A549 (cell line): ENCODE results near the gene CTNNA1. TPM values are rescaled to one million over a fixed set of nuclear protein-coding genes. Genes with fewer than 3 reads are reported as not detected.

ENCODE experiments used
- ATAC-seq, 2 experiments: fragments of 200-7000 bp in 1 of 2; fragments of >200 bp in 1 of 2; cut with Nextera tagmentation in 1 of 2; cut with Tn5 transposase in 1 of 2; 3 replicates each; pipeline versions ENCODE4 v1.8.0 to v1.9.1; 2018 to 2020; ENCODE audit warnings: mild to moderate bottlenecking in 1 of 2, moderate library complexity in 1 of 2
- CTCF ChIA-PET: fragments of 300-600 bp; sonication (Branson Sonifier 250); formaldehyde crosslinking; extraction: SDS; loops from one replicate; lab custom pipeline; 2021; ENCODE audit warnings: antibody characterized with exemption, inconsistent platforms; lab: Yijun Ruan, JAX
- POLR2A ChIA-PET: fragments of 350-600 bp; formaldehyde crosslinking; extraction: SDS; loops from one replicate; lab custom pipeline; 2021; ENCODE audit warnings: antibody characterized with exemption, inconsistent platforms; lab: Yijun Ruan, JAX
- DNase-seq, 2 experiments: peaks; one replicate each; pipeline versions ENCODE4 v3.0.0 to v3.0.0-alpha.2; 2011 to 2016; ENCODE audit warnings: low read depth in 1 of 2, low spot score in 1 of 2
- FAIRE-seq: peaks from 2 replicates; lab custom pipeline; 2011; peaks lifted over from hg19 to GRCh38; lab: Jason Lieb, UNC
- H3K27ac ChIP-seq, 2 experiments: fragments of >200 bp; sonication (Bioruptor Twin); formaldehyde crosslinking; 3 replicates each; pipeline ENCODE4 v1.5.1; 2016 to 2017
- H3K4me1 ChIP-seq: fragments of >200 bp; sonication (Bioruptor Twin); formaldehyde crosslinking; 3 replicates; pipeline ENCODE4 v1.6.1; 2016
- H3K4me2 ChIP-seq: fragments of >200 bp; sonication (Bioruptor Twin); formaldehyde crosslinking; 3 replicates; pipeline ENCODE4 v1.6.1; 2016
- H3K4me3 ChIP-seq: fragments of >200 bp; sonication (Bioruptor Twin); formaldehyde crosslinking; 3 replicates; pipeline ENCODE4 v1.5.1; 2016
- H3K9me3 ChIP-seq: fragments of >200 bp; sonication (Bioruptor Twin); formaldehyde crosslinking; 3 replicates; pipeline ENCODE4 v1.6.1; 2016
- CBX8 ChIP-seq: fragments of 200-600 bp; sonication (generic); IDR thresholded peaks from 2 replicates; pipeline ENCODE4 v1.6.1; 2016
- CEBPB ChIP-seq, 2 experiments: fragments of >200 bp in 1 of 2; sonication (Bioruptor Twin) in 1 of 2; formaldehyde crosslinking in 1 of 2; IDR thresholded peaks; 2 replicates each; pipeline ENCODE4 v1.6.1; 2012 to 2016
- EHMT2 ChIP-seq: fragments of 200-600 bp; sonication (generic); IDR thresholded peaks from 2 replicates; pipeline ENCODE4 v1.6.1; 2016; ENCODE audit warnings: antibody characterized with exemption, low read depth, mild to moderate bottlenecking, moderate library complexity
- ESRRA ChIP-seq: fragments of 150-350 bp; IDR thresholded peaks from 2 replicates; pipeline ENCODE4 v1.6.1; 2014; ENCODE audit warnings: mild to moderate bottlenecking, low read length, borderline replicate concordance
- HDAC2 ChIP-seq: fragments of 200-600 bp; sonication (generic); IDR thresholded peaks from 2 replicates; pipeline ENCODE4 v1.6.1; 2016
- HEYL ChIP-seq: fragments of 250-450 bp; sonication (Bioruptor Pico); IDR thresholded peaks from 2 replicates; pipeline ENCODE4 v1.8.0; 2021; ENCODE audit warnings: mild to moderate bottlenecking, moderate library complexity
- HMGXB4 ChIP-seq: fragments of 250-450 bp; sonication (Bioruptor Pico); IDR thresholded peaks from 2 replicates; pipeline ENCODE4 v1.5.0; 2021; ENCODE audit warnings: mild to moderate bottlenecking, moderate library complexity, borderline replicate concordance
- HOXA7 ChIP-seq: fragments of 250-450 bp; sonication (Bioruptor Pico); IDR thresholded peaks from 2 replicates; pipeline ENCODE4 v1.5.0; 2020; ENCODE audit warnings: mild to moderate bottlenecking, moderate library complexity
- JUN ChIP-seq, 2 experiments: fragments of >200 bp; sonication (Bioruptor Twin); formaldehyde crosslinking; IDR thresholded peaks; 2 replicates in 1 of 2; 3 replicates in 1 of 2; pipeline ENCODE4 v1.6.1; 2016 to 2017
- JUNB ChIP-seq: fragments of >200 bp; sonication (Bioruptor Twin); formaldehyde crosslinking; IDR thresholded peaks from 2 replicates; pipeline ENCODE4 v1.6.1; 2016
- KDM1A ChIP-seq: fragments of 200-600 bp; sonication (generic); IDR thresholded peaks from 2 replicates; pipeline ENCODE4 v1.6.1; 2016; ENCODE audit warnings: low read depth, mild to moderate bottlenecking
- MAX ChIP-seq: IDR thresholded peaks from 2 replicates; pipeline ENCODE4 v1.6.1; 2012
- NPAS2 ChIP-seq: fragments of 250-450 bp; sonication (Bioruptor Pico); IDR thresholded peaks from 2 replicates; pipeline ENCODE4 v1.8.0; 2022; ENCODE audit warnings: mild to moderate bottlenecking, moderate library complexity, borderline replicate concordance
- PHF8 ChIP-seq: fragments of 200-600 bp; sonication (generic); IDR thresholded peaks from 2 replicates; pipeline ENCODE4 v1.6.1; 2016; ENCODE audit warnings: low read depth, mild to moderate bottlenecking, antibody characterized with exemption, moderate library complexity, borderline replicate concordance
- POLR2A ChIP-seq: IDR thresholded peaks from 2 replicates; pipeline ENCODE4 v1.6.1; 2012; ENCODE audit warnings: mild to moderate bottlenecking, low read length
- POLR2AphosphoS2 ChIP-seq: conservative IDR thresholded peaks from 2 replicates; pipeline ENCODE4 v1.6.1; 2012; ENCODE audit warnings: low read length, improper control_type of control experiment, inconsistent platforms
- RAD21 ChIP-seq, 2 experiments: fragments of >200 bp in 1 of 2; sonication (Bioruptor Twin) in 1 of 2; formaldehyde crosslinking in 1 of 2; IDR thresholded peaks in 1 of 2; conservative IDR thresholded peaks in 1 of 2; 2 replicates in 1 of 2; 3 replicates in 1 of 2; pipeline ENCODE4 v1.6.1; 2012 to 2018; ENCODE audit warnings: inconsistent platforms in 1 of 2
- RCOR1 ChIP-seq: fragments of 150-350 bp; IDR thresholded peaks from 2 replicates; pipeline ENCODE4 v1.6.1; 2014; ENCODE audit warnings: antibody characterized with exemption, low read length, low read depth
- RFX5 ChIP-seq: fragments of 450-650 bp; IDR thresholded peaks from 2 replicates; pipeline ENCODE4 v1.7.1; 2014; ENCODE audit warnings: antibody characterized with exemption, mild to moderate bottlenecking, moderate library complexity
- SMC3 ChIP-seq: fragments of >200 bp; sonication (Bioruptor Twin); formaldehyde crosslinking; IDR thresholded peaks from 3 replicates; pipeline ENCODE4 v1.6.1; 2018; ENCODE audit warnings: inconsistent platforms
- USF2 ChIP-seq: fragments of 450-650 bp; IDR thresholded peaks from 2 replicates; pipeline ENCODE4 v1.6.1; 2014; ENCODE audit warnings: antibody characterized with exemption
- ZC3H11A ChIP-seq: fragments of 450-650 bp; IDR thresholded peaks from 2 replicates; pipeline ENCODE4 v1.6.1; 2014; ENCODE audit warnings: antibody characterized with exemption, mild to moderate bottlenecking
- ZNF302 ChIP-seq: fragments of 250-450 bp; sonication (Bioruptor Pico); IDR thresholded peaks from 2 replicates; pipeline ENCODE4 v1.9.0; 2021; ENCODE audit warnings: inconsistent platforms, mild to moderate bottlenecking, moderate library complexity
- WGBS: methylation state at CpG from one replicate; pipeline ENCODE4 v1.1.6; 2017; ENCODE audit errors: missing lambda C conversion rate; 5-methylcytosine and 5-hydroxymethylcytosine counted together
- polyA plus RNA-seq, 4 experiments: library from polyadenylated mRNA; depleted of rRNA in 3 of 4; stranded (reverse); fragments of >200 nt; fragmentation: RNase III in 1 of 4; extraction: RNeasy Plus Mini Kit Qiagen cat#74134 plus additional on column Dnase treatment in 1 of 4; gene quantifications; 2 replicates in 3 of 4; 3 replicates in 1 of 4; pipeline ENCODE4 v1.2.3, GENCODE V29; 2011 to 2017
- TF ChIP-seq, protein P1 (sequence below): fragments of 250-450 bp; sonication (Bioruptor Pico); IDR thresholded peaks from 2 replicates; pipeline ENCODE4 v1.5.0; 2020; ENCODE audit warnings: low read depth, mild to moderate bottlenecking, moderate library complexity
- TF ChIP-seq, protein P2 (sequence below): IDR thresholded peaks from 2 replicates; pipeline ENCODE4 v1.6.1; 2012

Gene CTNNA1
- polyA plus RNA-seq, 2 of the 4 experiments (the other 2 are of a cell fraction), result 154 to 184 TPM

DNA sequence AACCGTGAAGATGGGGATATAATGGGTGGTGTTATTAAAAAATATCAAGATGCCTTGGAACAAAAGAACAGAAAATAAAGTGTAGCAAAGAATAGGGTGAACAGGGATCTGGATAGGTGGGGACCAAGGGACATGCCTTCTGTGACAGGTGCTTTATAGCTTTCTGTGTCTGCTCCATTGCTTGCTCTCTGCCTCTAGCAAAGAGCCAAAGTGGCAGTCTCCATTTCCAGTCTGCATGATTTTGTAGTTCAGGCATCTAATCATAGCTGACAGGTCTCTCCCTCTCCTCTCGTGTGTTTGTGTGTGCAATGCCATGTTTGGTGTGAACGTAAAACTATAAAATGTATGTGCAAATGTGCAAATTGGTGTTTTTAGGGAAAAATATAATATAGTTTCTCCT, 86.9 kb downstream of the CTNNA1 start:
- DNase-seq (no peak), ATAC-seq (no peak), FAIRE-seq (no peak)
- WGBS, result 95% methylated on average over 3 of the region's 3 CpGs
- ChIA-PET CTCF (interaction anchor here (0.7 to 1.6 kb wide), 3 partner anchors 14 to 34 kb away, joined by 3 to 4 read pairs (median 4); no protein-coding TSS in a partner anchor), POLR2A (no interaction called here)
- Histone ChIP-seq H3K4me3 (no peak overlapping the region), H3K9me3 (no peaks in the 10 kb centered on the region), H3K4me2 (no peak overlapping the region), H3K4me1 (peaks cover 20% of the 10 kb centered on the region), H3K27ac (no peak overlapping the region)
- no peak for TF ChIP-seq HDAC2
- TF ChIP-seq NPAS2 (CRISPR knock-in tag), result no peak
- TF ChIP-seq EHMT2, result no peak
- TF ChIP-seq JUNB, result no peak
- TF ChIP-seq HOXA7 (CRISPR knock-in tag), result no peak
- TF ChIP-seq CEBPB (IDR thresholded peaks at IDR 0.05), result no peak
- TF ChIP-seq, protein P1, sequence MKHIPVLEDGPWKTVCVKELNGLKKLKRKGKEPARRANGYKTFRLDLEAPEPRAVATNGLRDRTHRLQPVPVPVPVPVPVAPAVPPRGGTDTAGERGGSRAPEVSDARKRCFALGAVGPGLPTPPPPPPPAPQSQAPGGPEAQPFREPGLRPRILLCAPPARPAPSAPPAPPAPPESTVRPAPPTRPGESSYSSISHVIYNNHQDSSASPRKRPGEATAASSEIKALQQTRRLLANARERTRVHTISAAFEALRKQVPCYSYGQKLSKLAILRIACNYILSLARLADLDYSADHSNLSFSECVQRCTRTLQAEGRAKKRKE (CRISPR knock-in tag), result no peak
- no peak for TF ChIP-seq HEYL (CRISPR knock-in tag)
- no peak for TF ChIP-seq SMC3
- no peak for TF ChIP-seq USF2
- no peak for TF ChIP-seq RCOR1
- TF ChIP-seq KDM1A, result no peak
- TF ChIP-seq ESRRA, result no peak
- no peak for TF ChIP-seq JUN (IDR thresholded peaks at IDR 0.05)
- no peak for TF ChIP-seq CBX8

DNA sequence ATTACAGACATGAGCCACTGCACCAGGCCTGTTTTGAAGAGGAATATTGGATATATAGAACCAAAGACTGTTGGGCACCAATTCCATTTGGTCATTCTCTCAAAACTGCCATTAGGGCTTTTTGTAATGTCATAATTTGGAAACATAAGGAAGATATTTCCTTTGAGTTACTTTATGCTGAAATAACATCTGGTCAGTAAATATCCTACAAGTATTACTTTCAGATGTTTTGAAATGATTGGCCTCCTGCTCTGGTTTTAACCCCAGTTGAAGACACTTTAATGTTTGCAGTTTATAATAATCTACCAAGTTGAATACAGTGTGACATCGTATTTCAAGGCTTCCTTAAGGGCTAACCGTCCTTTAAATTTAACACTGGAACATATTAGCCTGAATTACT, 88.3 kb downstream of the CTNNA1 start:
- WGBS, result 97% methylated on average over 2 of the region's 2 CpGs
- DNase-seq (no peak), FAIRE-seq (no peak), ATAC-seq (no peak)
- Histone ChIP-seq H3K27ac (no peak overlapping the region), H3K4me3 (no peak overlapping the region), H3K4me1 (peaks cover 26% of the 10 kb centered on the region), H3K9me3 (no peaks in the 10 kb centered on the region), H3K4me2 (no peak overlapping the region)
- ChIA-PET POLR2A (no interaction called here), CTCF (no interaction called here)
- TF ChIP-seq HOXA7 (CRISPR knock-in tag) (no peak), EHMT2 (no peak), ZC3H11A (no peak), RAD21 (conservative IDR thresholded peaks at IDR 0.05 in 1 of 2, IDR thresholded peaks at IDR 0.05 in 1 of 2) (no peak), POLR2A (no peak), POLR2AphosphoS2 (no peak), PHF8 (no peak), MAX (no peak)

- no peak for DNase-seq
- no peak for FAIRE-seq
- CTCF ChIA-PET, result interaction anchor here (1.7 kb wide), 1 partner anchor 18 kb away, joined by 5 read pairs; no protein-coding TSS in a partner anchor
- Histone ChIP-seq H3K9me3 (no peaks in the 10 kb centered on the region), H3K27ac (no peak overlapping the region), H3K4me2 (peak overlapping the region; percentile 5; the same call in 1 of the 3 replicates), H3K4me3 (no peak overlapping the region), H3K4me1 (peaks cover 37% of the 10 kb centered on the region)
- POLR2A ChIA-PET, result no interaction called here
- 88% methylated on average over 2 of the region's 2 CpGs for WGBS
- no peak for ATAC-seq
- TF ChIP-seq HMGXB4 (no peak), RFX5 (no peak), CEBPB (IDR thresholded peaks at IDR 0.05) (0 out of 4 replicates have a peak, but pooled peaks of 1 of the 2 experiments have one; percentile 26), ZNF302 (CRISPR knock-in tag) (no peak)
- TF ChIP-seq, protein P2, sequence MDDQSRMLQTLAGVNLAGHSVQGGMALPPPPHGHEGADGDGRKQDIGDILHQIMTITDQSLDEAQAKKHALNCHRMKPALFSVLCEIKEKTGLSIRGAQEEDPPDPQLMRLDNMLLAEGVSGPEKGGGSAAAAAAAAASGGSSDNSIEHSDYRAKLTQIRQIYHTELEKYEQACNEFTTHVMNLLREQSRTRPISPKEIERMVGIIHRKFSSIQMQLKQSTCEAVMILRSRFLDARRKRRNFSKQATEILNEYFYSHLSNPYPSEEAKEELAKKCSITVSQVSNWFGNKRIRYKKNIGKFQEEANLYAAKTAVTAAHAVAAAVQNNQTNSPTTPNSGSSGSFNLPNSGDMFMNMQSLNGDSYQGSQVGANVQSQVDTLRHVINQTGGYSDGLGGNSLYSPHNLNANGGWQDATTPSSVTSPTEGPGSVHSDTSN, result no peak
Measured at GRCh38 chr5:138843316-138844124, 90.3 kb downstream of the CTNNA1 start.
